Subcutaneous adipose tissue (tissue), 4 donors: ENCODE measurements around the gene PRSS56. TPM values are rescaled to one million over a fixed set of nuclear protein-coding genes. Genes with fewer than 3 reads are reported as not detected.

ENCODE experiments used
- CTCF ChIP-seq: fragments of 450-650 bp; IDR thresholded peaks from one replicate; pipeline ENCODE4 v1.5.1; 2016; ENCODE audit warnings: low read depth, mild to moderate bottlenecking, control low read depth, antibody characterized with exemption, moderate library complexity
- total RNA-seq, 4 donors: library from RNA; depleted of rRNA; stranded (reverse); fragments of >200 nt; gene quantifications; one replicate each; pipeline ENCODE4 v1.1.0, GENCODE V29; 2016

The PRSS56 gene
- total RNA-seq, 4 donors from 2014 or later = not detected

- no peak for TF ChIP-seq CTCF
These were observed 42.4 kb downstream of the PRSS56 start for GRCh38 chr2:232562515-232563151.

GRCh38 chr2:232563580-232563979 is 43.4 kb downstream of the PRSS56 start:
- no peak for TF ChIP-seq CTCF

GRCh38 chr2:232567721-232568120 is 47.5 kb downstream of the PRSS56 start:
- TF ChIP-seq CTCF = no peak

- no peak for TF ChIP-seq CTCF
These were observed 48.0 kb downstream of the PRSS56 start for GRCh38 chr2:232568161-232568560.

- no peak for TF ChIP-seq CTCF
These were observed 49.4 kb downstream of the PRSS56 start for GRCh38 chr2:232569541-232569940.

- TF ChIP-seq CTCF = no peak
These were observed 50.9 kb downstream of the PRSS56 start for GRCh38 chr2:232571026-232571474.

- no peak for TF ChIP-seq CTCF
These were observed 52.9 kb downstream of the PRSS56 start for GRCh38 chr2:232573042-232573441.
